ENCODE data around the gene FTCDNL1. TPM values are rescaled to one million over a fixed set of nuclear protein-coding genes. Genes with fewer than 3 reads are reported as not detected.

The FTCDNL1 gene
- polyA plus RNA-seq, 3 donors, result 2.4 to 7.3 (median 4.1) TPM

DNA sequence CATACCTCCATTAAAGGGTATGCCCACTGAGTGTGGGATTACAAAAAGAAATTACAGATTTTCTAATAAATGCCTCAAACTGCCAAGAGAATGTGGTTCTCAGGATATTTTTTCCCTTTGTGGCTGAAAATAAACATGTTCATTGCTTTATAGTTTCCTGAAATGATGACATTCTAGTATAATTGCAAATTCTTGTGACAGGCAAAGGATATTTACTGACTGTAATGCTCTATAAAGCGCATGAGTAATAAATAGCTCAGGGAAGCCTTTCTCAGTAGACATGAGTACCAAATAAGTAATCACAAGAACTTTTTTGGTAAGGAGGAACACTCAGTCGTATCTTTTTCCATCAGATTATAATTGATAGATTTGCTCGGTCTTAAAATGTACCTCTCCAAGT lies 72.3 kb downstream of the FTCDNL1 start:
- H3K27ac ChIP-seq (ENCODE audit: low read depth in 1 of 2, low read length in 2 of 2), result no peak overlapping the region
- no peaks in the 10 kb centered on the region for H3K36me3 Mint-ChIP-seq
- no peaks in the 10 kb centered on the region for H3K27me3 ChIP-seq (ENCODE audit: control insufficient read depth in 2 of 2, insufficient read depth in 2 of 2, low read length in 2 of 2)
- H3K9me3 Mint-ChIP-seq, result peaks cover 0 to 7% (median 4%) of the 10 kb centered on the region in 7 donors
- intact Hi-C loops (cut with micrococcal nuclease), result no loop called here
- H3K36me3 ChIP-seq (replicated peaks in 1 of 2; ENCODE audit: control insufficient read depth in 1 of 2, insufficient read depth in 2 of 2, low read length in 2 of 2), result no peaks in the 10 kb centered on the region
- no peaks in the 10 kb centered on the region for H4K20me1 ChIP-seq (ENCODE audit: insufficient read depth, low read length)
- no peak overlapping the region for H3K4me3 ChIP-seq (replicated peaks in 1 of 3; ENCODE audit: low read depth in 2 of 3, low read length in 3 of 3)
- H3K9me3 ChIP-seq (replicated peaks in 1 of 2; ENCODE audit: control insufficient read depth in 1 of 2, insufficient read depth in 1 of 2, low read length in 2 of 2), result no peaks in the 10 kb centered on the region
- H3K79me2 ChIP-seq (ENCODE audit: insufficient read depth, low read length), result no peaks in the 10 kb centered on the region
- H3K27ac Mint-ChIP-seq, result no peak overlapping the region
- H3K4me3 Mint-ChIP-seq, result no peak overlapping the region
- TF ChIP-seq, protein P1, sequence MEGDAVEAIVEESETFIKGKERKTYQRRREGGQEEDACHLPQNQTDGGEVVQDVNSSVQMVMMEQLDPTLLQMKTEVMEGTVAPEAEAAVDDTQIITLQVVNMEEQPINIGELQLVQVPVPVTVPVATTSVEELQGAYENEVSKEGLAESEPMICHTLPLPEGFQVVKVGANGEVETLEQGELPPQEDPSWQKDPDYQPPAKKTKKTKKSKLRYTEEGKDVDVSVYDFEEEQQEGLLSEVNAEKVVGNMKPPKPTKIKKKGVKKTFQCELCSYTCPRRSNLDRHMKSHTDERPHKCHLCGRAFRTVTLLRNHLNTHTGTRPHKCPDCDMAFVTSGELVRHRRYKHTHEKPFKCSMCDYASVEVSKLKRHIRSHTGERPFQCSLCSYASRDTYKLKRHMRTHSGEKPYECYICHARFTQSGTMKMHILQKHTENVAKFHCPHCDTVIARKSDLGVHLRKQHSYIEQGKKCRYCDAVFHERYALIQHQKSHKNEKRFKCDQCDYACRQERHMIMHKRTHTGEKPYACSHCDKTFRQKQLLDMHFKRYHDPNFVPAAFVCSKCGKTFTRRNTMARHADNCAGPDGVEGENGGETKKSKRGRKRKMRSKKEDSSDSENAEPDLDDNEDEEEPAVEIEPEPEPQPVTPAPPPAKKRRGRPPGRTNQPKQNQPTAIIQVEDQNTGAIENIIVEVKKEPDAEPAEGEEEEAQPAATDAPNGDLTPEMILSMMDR (IDR thresholded peaks at IDR 0.05), result no peak
- H3K4me1 Mint-ChIP-seq, result peaks cover 21% of the 10 kb centered on the region
- H3K9ac ChIP-seq (ENCODE audit: insufficient read depth, low read length, poor library complexity, severe bottlenecking), result no peak overlapping the region
- no peak for DNase-seq
- no CpG with 5 or more reads among the region's 3 CpGs for WGBS (ENCODE audit: insufficient coverage)
- no peak overlapping the region for H3K4me2 ChIP-seq (replicated peaks; ENCODE audit: extremely low read depth, low read length, poor library complexity, severe bottlenecking)
- H2AFZ ChIP-seq (ENCODE audit: insufficient read depth, low read depth, low read length, poor library complexity, severe bottlenecking), result no peak overlapping the region
- H3K4me1 ChIP-seq (ENCODE audit: control insufficient read depth in 1 of 2, insufficient read depth in 2 of 2, low read length in 2 of 2), result peaks cover 0 to 2% of the 10 kb centered on the region in 2 donors
- no peaks in the 10 kb centered on the region for H3K27me3 Mint-ChIP-seq (ENCODE audit: low read depth in 3 of 3)

DNA sequence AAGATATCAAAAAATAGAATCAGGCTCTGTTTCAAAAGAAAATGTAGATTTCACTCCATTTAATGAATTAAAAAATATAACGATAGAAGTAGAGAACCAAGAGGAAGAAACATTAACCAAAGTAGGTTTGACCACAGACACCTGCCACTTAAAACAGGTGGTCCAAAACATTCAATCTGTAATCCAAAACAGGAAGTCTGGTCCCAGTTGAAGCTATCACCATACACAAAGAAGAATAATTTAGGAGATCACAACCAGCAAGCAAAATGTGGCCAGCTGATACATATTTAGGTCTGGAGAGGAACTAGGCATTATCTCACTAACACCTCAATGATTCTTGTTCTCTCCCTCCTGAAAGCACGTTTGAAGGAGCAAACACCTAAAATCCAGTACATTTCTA lies 73.1 kb downstream of the FTCDNL1 start:
- no peaks in the 10 kb centered on the region for H3K27me3 ChIP-seq (ENCODE audit: control insufficient read depth in 2 of 2, insufficient read depth in 2 of 2, low read length in 2 of 2)
- intact Hi-C loops (cut with micrococcal nuclease), result no loop called here
- WGBS (ENCODE audit: insufficient coverage), result no CpG with 5 or more reads among the region's 2 CpGs
- no peak overlapping the region for H3K27ac ChIP-seq (ENCODE audit: low read depth in 1 of 2, low read length in 2 of 2)
- no peak overlapping the region for H3K4me3 ChIP-seq (replicated peaks in 1 of 3; ENCODE audit: low read depth in 2 of 3, low read length in 3 of 3)
- H3K27me3 Mint-ChIP-seq (ENCODE audit: low read depth in 3 of 3), result no peaks in the 10 kb centered on the region
- H3K9ac ChIP-seq (ENCODE audit: insufficient read depth, low read length, poor library complexity, severe bottlenecking), result no peak overlapping the region
- no peaks in the 10 kb centered on the region for H3K36me3 Mint-ChIP-seq
- peaks cover 0 to 7% (median 4%) of the 10 kb centered on the region in 7 donors for H3K9me3 Mint-ChIP-seq
- H3K36me3 ChIP-seq (replicated peaks in 1 of 2; ENCODE audit: control insufficient read depth in 1 of 2, insufficient read depth in 2 of 2, low read length in 2 of 2), result no peaks in the 10 kb centered on the region
- peaks cover 21% of the 10 kb centered on the region for H3K4me1 Mint-ChIP-seq
- TF ChIP-seq, protein P1 (IDR thresholded peaks at IDR 0.05), result no peak
- H2AFZ ChIP-seq (ENCODE audit: insufficient read depth, low read depth, low read length, poor library complexity, severe bottlenecking), result no peak overlapping the region
- no peak overlapping the region for H3K4me3 Mint-ChIP-seq
- peaks cover under 1 to 4% of the 10 kb centered on the region in 2 donors for H3K4me1 ChIP-seq (ENCODE audit: control insufficient read depth in 1 of 2, insufficient read depth in 2 of 2, low read length in 2 of 2)
- H3K4me2 ChIP-seq (replicated peaks; ENCODE audit: extremely low read depth, low read length, poor library complexity, severe bottlenecking), result no peak overlapping the region
- H4K20me1 ChIP-seq (ENCODE audit: insufficient read depth, low read length), result no peaks in the 10 kb centered on the region
- no peaks in the 10 kb centered on the region for H3K79me2 ChIP-seq (ENCODE audit: insufficient read depth, low read length)
- no peaks in the 10 kb centered on the region for H3K9me3 ChIP-seq (replicated peaks in 1 of 2; ENCODE audit: control insufficient read depth in 1 of 2, insufficient read depth in 1 of 2, low read length in 2 of 2)
- DNase-seq, result no peak
- no peak overlapping the region for H3K27ac Mint-ChIP-seq

Data from CD14-positive monocyte (primary cell).